ENCODE results near the gene PELI2. TPM values are rescaled to one million over a fixed set of nuclear protein-coding genes. Genes with fewer than 3 reads are reported as not detected.

The PELI2 gene
- total RNA-seq, 1 experiment from 2014 or later, result 10.0 TPM

GRCh38 chr14:56133547-56133946 lies 15.3 kb downstream of the PELI2 start:
- Histone ChIP-seq H3K9me3 (ENCODE audit: insufficient read depth, low read depth) (no peaks in the 10 kb centered on the region), H3K9me2 (ENCODE audit: insufficient read depth) (no peaks in the 10 kb centered on the region), H3F3A (ENCODE audit: insufficient read depth, low read depth) (no peaks in the 10 kb centered on the region), H3K27ac (no peak overlapping the region), H3K36me3 (ENCODE audit: low read depth) (no peaks in the 10 kb centered on the region), H3K79me2 (ENCODE audit: low read depth) (no peaks in the 10 kb centered on the region), H3K4me3 (no peak overlapping the region), H4K20me1 (ENCODE audit: insufficient read depth) (no peaks in the 10 kb centered on the region), H3K4me1 (replicated peaks; ENCODE audit: insufficient read depth) (no peaks in the 10 kb centered on the region), H3K27me3 (ENCODE audit: insufficient read depth, low read depth) (no peaks in the 10 kb centered on the region), H3K4me2 (no peak overlapping the region), H2AFZ (no peak overlapping the region)
- ChIA-PET CTCF (no interaction called here), POLR2A (ENCODE audit: unreplicated experiment) (interaction anchor here (0.6 kb wide), 2 partner anchors 15 to 302 kb away, joined by 3 to 8 read pairs; no protein-coding TSS in a partner anchor)
- no peak for TF ChIP-seq EZH2 (IDR thresholded peaks at IDR 0.05; ENCODE audit: low read depth)
- intact Hi-C loops (cut with micrococcal nuclease; ENCODE audit: unreplicated experiment), result no loop called here
- DNase-seq, result no peak
- no TSS peak for BruUV-seq (replicated peaks)

- no peaks in the 10 kb centered on the region for H3K27me3 ChIP-seq (ENCODE audit: insufficient read depth, low read depth)
- CTCF ChIA-PET, result no interaction called here
- no peak overlapping the region for H3K27ac ChIP-seq
- H3K79me2 ChIP-seq (ENCODE audit: low read depth), result no peaks in the 10 kb centered on the region
- no peak overlapping the region for H3K4me2 ChIP-seq
- no TSS peak for BruUV-seq (replicated peaks)
- no peak for TF ChIP-seq CTCF (conservative IDR thresholded peaks at IDR 0.05)
- TF ChIP-seq EZH2 (IDR thresholded peaks at IDR 0.05; ENCODE audit: low read depth), result no peak
- H3K4me1 ChIP-seq (replicated peaks; ENCODE audit: insufficient read depth), result no peaks in the 10 kb centered on the region
- no peak for DNase-seq
- no peak overlapping the region for H3K4me3 ChIP-seq
- intact Hi-C loops (cut with micrococcal nuclease; ENCODE audit: unreplicated experiment), result no loop called here
- H3K9me3 ChIP-seq (ENCODE audit: insufficient read depth, low read depth), result no peaks in the 10 kb centered on the region
- H3K9me2 ChIP-seq (ENCODE audit: insufficient read depth), result no peaks in the 10 kb centered on the region
- POLR2A ChIA-PET (ENCODE audit: unreplicated experiment), result no interaction called here
- no peak overlapping the region for H2AFZ ChIP-seq
- no peaks in the 10 kb centered on the region for H3K36me3 ChIP-seq (ENCODE audit: low read depth)
- no peaks in the 10 kb centered on the region for H3F3A ChIP-seq (ENCODE audit: insufficient read depth, low read depth)
- no peaks in the 10 kb centered on the region for H4K20me1 ChIP-seq (ENCODE audit: insufficient read depth)
Observed at GRCh38 chr14:56135001-56135400, 16.8 kb downstream of the PELI2 start.

- Histone ChIP-seq H2AFZ (no peak overlapping the region), H3K4me2 (no peak overlapping the region), H3F3A (ENCODE audit: insufficient read depth, low read depth) (no peaks in the 10 kb centered on the region), H3K27me3 (ENCODE audit: insufficient read depth, low read depth) (no peaks in the 10 kb centered on the region), H3K9me3 (ENCODE audit: insufficient read depth, low read depth) (no peaks in the 10 kb centered on the region), H3K9me2 (ENCODE audit: insufficient read depth) (no peaks in the 10 kb centered on the region), H3K4me1 (replicated peaks; ENCODE audit: insufficient read depth) (no peaks in the 10 kb centered on the region), H3K79me2 (ENCODE audit: low read depth) (no peaks in the 10 kb centered on the region), H3K36me3 (ENCODE audit: low read depth) (no peaks in the 10 kb centered on the region), H3K27ac (no peak overlapping the region), H3K4me3 (no peak overlapping the region), H4K20me1 (ENCODE audit: insufficient read depth) (no peaks in the 10 kb centered on the region)
- no peak for DNase-seq
- no peak for TF ChIP-seq CTCF (conservative IDR thresholded peaks at IDR 0.05)
- TF ChIP-seq EZH2 (IDR thresholded peaks at IDR 0.05; ENCODE audit: low read depth), result no peak
- ChIA-PET POLR2A (ENCODE audit: unreplicated experiment) (no interaction called here), CTCF (no interaction called here)
- intact Hi-C loops (cut with micrococcal nuclease; ENCODE audit: unreplicated experiment), result no loop called here
- BruUV-seq (replicated peaks), result no TSS peak
Observed at GRCh38 chr14:56135668-56136067, 17.5 kb downstream of the PELI2 start.

All from PC-9 (cell line).